CD14-positive monocyte (primary cell): Measurements from ENCODE around the gene FLII. TPM values are rescaled to one million over a fixed set of nuclear protein-coding genes. Genes with fewer than 3 reads are reported as not detected.
A peak's percentile ranks its signal among the peaks of the same experiment; 100 is the strongest.

Experiments
- DNase-seq, 3 donors: peaks; one replicate each; pipeline ENCODE4 v3.0.0-alpha.2; 2011 to 2022
- H2AFZ ChIP-seq: 2 replicates; pipeline ENCODE4 v1.6.0; 2012; ENCODE audit warnings: mild to moderate bottlenecking, low read depth, low read length, inconsistent platforms; ENCODE audit not compliant: insufficient read depth, poor library complexity, severe bottlenecking
- H3K27ac ChIP-seq, 2 donors: 1 replicate in 1 of 2; 2 replicates in 1 of 2; pipeline ENCODE4 v1.5.1; 2012 to 2013; ENCODE audit warnings: low read length in 2 of 2, control low read depth in 1 of 2, inconsistent platforms in 1 of 2, low read depth in 1 of 2, mild to moderate bottlenecking in 1 of 2
- H3K27me3 ChIP-seq, 2 donors: one replicate each; pipeline versions ENCODE4 v1.6.0 to v1.6.1; 2011 to 2013; ENCODE audit warnings: low read length in 2 of 2; ENCODE audit not compliant: control insufficient read depth in 2 of 2, insufficient read depth in 2 of 2
- H3K36me3 ChIP-seq, 2 donors: replicated peaks in 1 of 2; 1 replicate in 1 of 2; 2 replicates in 1 of 2; pipeline versions ENCODE4 v1.5.1 to v1.6.1; 2012 to 2013; ENCODE audit warnings: low read length in 2 of 2, control low read depth in 1 of 2, inconsistent platforms in 1 of 2, mild to moderate bottlenecking in 1 of 2; ENCODE audit not compliant: insufficient read depth in 2 of 2, control insufficient read depth in 1 of 2
- H3K4me1 ChIP-seq, 2 donors: 1 replicate in 1 of 2; 2 replicates in 1 of 2; pipeline versions ENCODE4 v1.5.1 to v1.6.1; 2012 to 2013; ENCODE audit warnings: low read length in 2 of 2, control low read depth in 1 of 2, inconsistent platforms in 1 of 2, mild to moderate bottlenecking in 1 of 2, moderate library complexity in 1 of 2; ENCODE audit not compliant: insufficient read depth in 2 of 2, control insufficient read depth in 1 of 2
- H3K4me2 ChIP-seq: replicated peaks from 2 replicates; pipeline ENCODE3; 2012; ENCODE audit warnings: low read length, moderate library complexity, mild to moderate bottlenecking; ENCODE audit not compliant: poor library complexity, severe bottlenecking; ENCODE audit errors: extremely low read depth
- H3K4me3 ChIP-seq, 3 experiments: fragments of 200-600 bp in 1 of 3; sonication (generic) in 1 of 3; replicated peaks in 1 of 3; 1 replicate in 2 of 3; 2 replicates in 1 of 3; pipeline ENCODE4 v1.5.1; 2011 to 2013; ENCODE audit warnings: low read length in 3 of 3, mild to moderate bottlenecking in 3 of 3, control low read depth in 2 of 3, low read depth in 2 of 3, inconsistent platforms in 1 of 3, moderate library complexity in 1 of 3
- H3K79me2 ChIP-seq: 2 replicates; pipeline ENCODE4 v1.6.0; 2012; ENCODE audit warnings: mild to moderate bottlenecking, control low read depth, inconsistent platforms, low read length, moderate library complexity; ENCODE audit not compliant: insufficient read depth
- H3K9ac ChIP-seq: 2 replicates; pipeline ENCODE4 v1.6.0; 2017; ENCODE audit warnings: low read length, mild to moderate bottlenecking; ENCODE audit not compliant: insufficient read depth, poor library complexity, severe bottlenecking
- H3K9me3 ChIP-seq, 2 donors: replicated peaks in 1 of 2; 1 replicate in 1 of 2; 2 replicates in 1 of 2; pipeline versions ENCODE4 v1.5.1 to v1.6.1; 2012 to 2013; ENCODE audit warnings: low read length in 2 of 2, control low read depth in 1 of 2; ENCODE audit not compliant: control insufficient read depth in 1 of 2, insufficient read depth in 1 of 2
- H4K20me1 ChIP-seq: 2 replicates; pipeline ENCODE4 v1.6.0; 2012; ENCODE audit warnings: mild to moderate bottlenecking, low read length, control low read depth, moderate library complexity; ENCODE audit not compliant: insufficient read depth
- H3K27ac Mint-ChIP-seq, 7 donors: one replicate each; pipeline ENCODE4 v1.8.0; 2020; ENCODE audit warnings: mild to moderate bottlenecking in 7 of 7, mixed read lengths in 7 of 7, moderate library complexity in 6 of 7, inconsistent platforms in 2 of 7
- H3K27me3 Mint-ChIP-seq, 3 donors: one replicate each; pipeline ENCODE4 v1.8.0; 2021 to 2022; ENCODE audit warnings: low read depth in 3 of 3, mild to moderate bottlenecking in 3 of 3, mixed read lengths in 3 of 3, moderate library complexity in 3 of 3, inconsistent platforms in 1 of 3
- H3K36me3 Mint-ChIP-seq, 2 donors: one replicate each; pipeline ENCODE4 v1.8.0; 2020; ENCODE audit warnings: mixed read lengths in 2 of 2, inconsistent platforms in 1 of 2, mild to moderate bottlenecking in 1 of 2
- H3K4me1 Mint-ChIP-seq: one replicate; pipeline ENCODE4 v1.8.0; 2020; ENCODE audit warnings: mild to moderate bottlenecking, mixed read lengths
- H3K4me3 Mint-ChIP-seq, 2 donors: one replicate each; pipeline ENCODE4 v1.8.0; 2020; ENCODE audit warnings: mild to moderate bottlenecking in 2 of 2, mixed read lengths in 2 of 2, moderate library complexity in 1 of 2
- H3K9me3 Mint-ChIP-seq, 7 donors: one replicate each; pipeline ENCODE4 v1.8.0; 2020 to 2022; ENCODE audit warnings: mixed read lengths in 7 of 7, mild to moderate bottlenecking in 6 of 7, moderate library complexity in 6 of 7, inconsistent platforms in 2 of 7
- WGBS: methylation state at CpG from one replicate; pipeline ENCODE4 v1.1.5; 2013; ENCODE audit warnings: missing lambda C conversion rate; ENCODE audit not compliant: insufficient coverage; 5-methylcytosine and 5-hydroxymethylcytosine counted together
- intact Hi-C, 2 donors: fragments of 100-400 bp; cut with micrococcal nuclease; formaldehyde crosslinking; loops; one replicate each; pipeline versions ENCODE4 v1.15.0 to v1.15.1; 2023
- polyA plus RNA-seq, 3 donors: library from polyadenylated mRNA; depleted of rRNA in 1 of 3; unstranded in 2 of 3; stranded (reverse) in 1 of 3; fragments of 300-500 nt in 2 of 3; fragments of >200 nt in 1 of 3; fragmentation: Illumina TruSeq in 2 of 3; gene quantifications; 1 replicate in 2 of 3; 2 replicates in 1 of 3; pipeline ENCODE4 v1.2.3, GENCODE V29; 2012 to 2021
- TF ChIP-seq, protein P1 (sequence below): fragments of 200-600 bp; IDR thresholded peaks from one replicate; pipeline ENCODE4 v1.8.0; 2022; ENCODE audit warnings: antibody characterized with exemption, mild to moderate bottlenecking

The FLII gene
- polyA plus RNA-seq, 3 donors, result 145 to 724 (median 227) TPM

DNA sequence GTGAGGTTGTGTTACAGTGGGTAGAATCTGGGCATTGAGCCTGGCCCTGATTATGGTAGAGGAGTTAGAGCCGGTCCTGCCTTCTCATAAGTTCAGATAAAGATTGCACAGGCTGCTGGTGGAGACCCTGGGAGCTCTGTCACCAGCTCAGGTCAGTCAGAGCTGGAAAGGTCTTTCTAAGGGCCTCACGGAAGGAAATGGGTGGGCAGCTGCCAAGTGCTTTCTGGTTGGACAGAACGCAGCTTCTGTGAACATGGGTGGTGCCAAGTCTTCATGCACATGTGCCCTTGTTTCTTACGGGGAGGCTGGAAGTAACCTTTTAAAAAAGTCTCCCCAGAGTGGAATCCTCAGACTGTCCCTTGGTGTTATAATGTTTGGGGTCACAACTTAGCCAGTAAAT is 60.0 kb downstream of the FLII start:
- no peaks in the 10 kb centered on the region for H3K4me1 ChIP-seq
- intact Hi-C loops, result no loop called here
- no peak overlapping the region for H3K27ac ChIP-seq
- no peak overlapping the region for H3K4me3 ChIP-seq
- no peak overlapping the region for H2AFZ ChIP-seq
- Mint-ChIP-seq H3K4me3 (no peak overlapping the region), H3K4me1 (peaks cover 4% of the 10 kb centered on the region), H3K36me3 (peaks cover 74 to 92% of the 10 kb centered on the region in 2 donors), H3K27me3 (peaks cover 0 to 2% (median 0%) of the 10 kb centered on the region in 3 donors), H3K9me3 (no peaks in the 10 kb centered on the region), H3K27ac (peak overlapping the region in 1 of 7 donors; percentile 26)
- TF ChIP-seq, protein P1, sequence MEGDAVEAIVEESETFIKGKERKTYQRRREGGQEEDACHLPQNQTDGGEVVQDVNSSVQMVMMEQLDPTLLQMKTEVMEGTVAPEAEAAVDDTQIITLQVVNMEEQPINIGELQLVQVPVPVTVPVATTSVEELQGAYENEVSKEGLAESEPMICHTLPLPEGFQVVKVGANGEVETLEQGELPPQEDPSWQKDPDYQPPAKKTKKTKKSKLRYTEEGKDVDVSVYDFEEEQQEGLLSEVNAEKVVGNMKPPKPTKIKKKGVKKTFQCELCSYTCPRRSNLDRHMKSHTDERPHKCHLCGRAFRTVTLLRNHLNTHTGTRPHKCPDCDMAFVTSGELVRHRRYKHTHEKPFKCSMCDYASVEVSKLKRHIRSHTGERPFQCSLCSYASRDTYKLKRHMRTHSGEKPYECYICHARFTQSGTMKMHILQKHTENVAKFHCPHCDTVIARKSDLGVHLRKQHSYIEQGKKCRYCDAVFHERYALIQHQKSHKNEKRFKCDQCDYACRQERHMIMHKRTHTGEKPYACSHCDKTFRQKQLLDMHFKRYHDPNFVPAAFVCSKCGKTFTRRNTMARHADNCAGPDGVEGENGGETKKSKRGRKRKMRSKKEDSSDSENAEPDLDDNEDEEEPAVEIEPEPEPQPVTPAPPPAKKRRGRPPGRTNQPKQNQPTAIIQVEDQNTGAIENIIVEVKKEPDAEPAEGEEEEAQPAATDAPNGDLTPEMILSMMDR, result no peak
- no peak for DNase-seq
- H3K9ac ChIP-seq, result no peak overlapping the region
- no peaks in the 10 kb centered on the region for H3K9me3 ChIP-seq
- WGBS, result 90% methylated on average over 3 of the region's 4 CpGs
- H4K20me1 ChIP-seq, result peaks cover 100% of the 10 kb centered on the region
- peaks cover 78 to 90% of the 10 kb centered on the region in 2 donors for H3K36me3 ChIP-seq
- H3K79me2 ChIP-seq, result peaks cover 91% of the 10 kb centered on the region
- no peak overlapping the region for H3K4me2 ChIP-seq
- no peaks in the 10 kb centered on the region for H3K27me3 ChIP-seq

DNA sequence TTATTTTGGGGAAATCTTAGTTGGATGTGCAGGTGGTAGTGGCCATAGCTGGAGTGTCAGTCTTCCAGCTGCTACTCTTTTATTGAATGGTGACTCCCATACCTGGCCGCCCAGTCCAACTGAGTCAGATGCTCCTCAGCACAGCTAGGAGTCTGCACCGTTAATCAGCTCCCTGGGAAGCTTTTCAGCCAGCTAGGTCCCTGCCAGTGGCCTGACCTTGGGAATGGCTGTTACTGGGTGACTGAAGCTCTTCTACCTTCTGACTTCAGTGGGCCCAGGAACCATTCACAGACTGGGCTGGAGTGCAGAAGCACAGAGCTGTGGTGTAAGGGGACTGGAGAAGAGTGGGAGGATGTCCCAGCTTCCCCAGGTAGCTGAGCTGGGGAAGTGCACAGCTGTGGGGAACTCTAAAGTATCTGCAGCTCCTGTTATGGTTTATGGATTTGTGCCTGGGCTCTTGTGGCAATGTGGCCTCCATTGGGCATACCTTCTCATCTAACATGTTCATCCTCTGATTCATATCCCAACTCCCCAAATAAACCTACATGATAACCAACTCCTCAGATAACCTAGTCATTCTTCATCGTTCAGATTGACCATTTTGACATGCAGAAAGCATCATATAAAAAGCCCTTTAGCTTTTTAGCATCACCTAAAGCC is 60.9 kb downstream of the FLII start:
- intact Hi-C loops, result no loop called here
- Histone ChIP-seq H3K4me1 (no peaks in the 10 kb centered on the region), H3K4me2 (no peak overlapping the region), H3K27me3 (no peaks in the 10 kb centered on the region), H3K4me3 (no peak overlapping the region), H2AFZ (no peak overlapping the region), H3K9ac (no peak overlapping the region), H4K20me1 (peaks cover 100% of the 10 kb centered on the region), H3K36me3 (peaks cover 75 to 88% of the 10 kb centered on the region in 2 donors), H3K27ac (no peak overlapping the region), H3K9me3 (no peaks in the 10 kb centered on the region), H3K79me2 (peaks cover 92% of the 10 kb centered on the region)
- peaks cover 0 to 2% (median 0%) of the 10 kb centered on the region in 3 donors for H3K27me3 Mint-ChIP-seq
- no peak overlapping the region for H3K4me3 Mint-ChIP-seq
- no peak for DNase-seq
- peaks cover 4% of the 10 kb centered on the region for H3K4me1 Mint-ChIP-seq
- peaks cover 72 to 92% of the 10 kb centered on the region in 2 donors for H3K36me3 Mint-ChIP-seq
- H3K27ac Mint-ChIP-seq, result no peak overlapping the region
- TF ChIP-seq, protein P1, result no peak
- H3K9me3 Mint-ChIP-seq, result no peaks in the 10 kb centered on the region
- WGBS, result 100% methylated on average over 3 of the region's 3 CpGs
